ENCODE measurements around the gene S100A11.
A peak's percentile ranks its signal among the peaks of the same experiment; 100 is the strongest.

S100A11 gene

DNA sequence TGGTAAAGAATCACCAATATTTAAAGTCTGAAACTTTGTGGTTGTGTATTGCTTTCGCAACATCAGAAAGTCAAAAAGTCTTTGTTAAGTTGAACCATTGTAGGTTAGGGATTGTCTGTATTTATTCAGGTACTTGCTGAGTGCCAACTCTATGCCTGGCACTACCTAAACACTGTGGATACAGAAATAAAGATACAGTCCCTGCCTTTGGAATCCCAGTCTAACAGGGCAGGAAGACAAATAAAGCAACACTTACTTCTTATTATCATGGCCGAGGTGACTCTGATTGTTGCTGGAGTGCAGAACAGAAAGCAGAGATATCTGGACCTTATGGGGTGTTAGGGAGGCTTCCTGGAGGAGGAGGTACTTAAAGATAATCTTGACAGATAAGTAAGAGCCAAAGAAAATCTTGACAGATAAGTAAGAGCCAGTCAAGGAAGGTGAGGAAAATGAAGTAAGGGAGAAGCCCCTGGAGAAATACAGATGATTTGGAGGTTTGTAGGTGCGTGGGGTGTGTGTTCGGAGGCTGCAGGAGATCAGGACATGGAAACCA is 31.4 kb downstream of the S100A11 start:
- Histone ChIP-seq H3K27ac (ENCODE audit: low read length) (no peak overlapping the region), H3K9ac (ENCODE audit: low read depth, low read length) (no peak overlapping the region), H3K27me3 (ENCODE audit: insufficient read depth, low read length, poor library complexity) (peaks cover 50% of the 10 kb centered on the region), H4K20me1 (ENCODE audit: insufficient read depth, low read length) (no peaks in the 10 kb centered on the region), H3K9me3 (ENCODE audit: insufficient read depth, low read length, severe bottlenecking) (no peaks in the 10 kb centered on the region), H3K36me3 (ENCODE audit: insufficient read depth, low read length) (no peaks in the 10 kb centered on the region), H3K4me2 (ENCODE audit: insufficient read depth, low read length) (no peak overlapping the region), H3K4me1 (ENCODE audit: insufficient read depth, low read length) (no peaks in the 10 kb centered on the region), H3K4me3 (ENCODE audit: low read depth in 1 of 2, low read length in 2 of 2) (no peak overlapping the region), H3K79me2 (ENCODE audit: insufficient read depth, low read length) (no peaks in the 10 kb centered on the region), H2AFZ (ENCODE audit: low read depth, low read length) (no peak overlapping the region)
- ATAC-seq (ENCODE audit: insufficient read depth, low read depth) (no peak), DNase-seq (no peak)
- TF ChIP-seq, protein P1, sequence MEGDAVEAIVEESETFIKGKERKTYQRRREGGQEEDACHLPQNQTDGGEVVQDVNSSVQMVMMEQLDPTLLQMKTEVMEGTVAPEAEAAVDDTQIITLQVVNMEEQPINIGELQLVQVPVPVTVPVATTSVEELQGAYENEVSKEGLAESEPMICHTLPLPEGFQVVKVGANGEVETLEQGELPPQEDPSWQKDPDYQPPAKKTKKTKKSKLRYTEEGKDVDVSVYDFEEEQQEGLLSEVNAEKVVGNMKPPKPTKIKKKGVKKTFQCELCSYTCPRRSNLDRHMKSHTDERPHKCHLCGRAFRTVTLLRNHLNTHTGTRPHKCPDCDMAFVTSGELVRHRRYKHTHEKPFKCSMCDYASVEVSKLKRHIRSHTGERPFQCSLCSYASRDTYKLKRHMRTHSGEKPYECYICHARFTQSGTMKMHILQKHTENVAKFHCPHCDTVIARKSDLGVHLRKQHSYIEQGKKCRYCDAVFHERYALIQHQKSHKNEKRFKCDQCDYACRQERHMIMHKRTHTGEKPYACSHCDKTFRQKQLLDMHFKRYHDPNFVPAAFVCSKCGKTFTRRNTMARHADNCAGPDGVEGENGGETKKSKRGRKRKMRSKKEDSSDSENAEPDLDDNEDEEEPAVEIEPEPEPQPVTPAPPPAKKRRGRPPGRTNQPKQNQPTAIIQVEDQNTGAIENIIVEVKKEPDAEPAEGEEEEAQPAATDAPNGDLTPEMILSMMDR (IDR thresholded peaks at IDR 0.05; ENCODE audit: borderline replicate concordance, extremely low read depth, low read length, poor library complexity, severe bottlenecking) = no peak
- no peak for TF ChIP-seq EZH2 (IDR thresholded peaks at IDR 0.05; ENCODE audit: borderline replicate concordance, low read depth, low read length, severe bottlenecking)

DNA sequence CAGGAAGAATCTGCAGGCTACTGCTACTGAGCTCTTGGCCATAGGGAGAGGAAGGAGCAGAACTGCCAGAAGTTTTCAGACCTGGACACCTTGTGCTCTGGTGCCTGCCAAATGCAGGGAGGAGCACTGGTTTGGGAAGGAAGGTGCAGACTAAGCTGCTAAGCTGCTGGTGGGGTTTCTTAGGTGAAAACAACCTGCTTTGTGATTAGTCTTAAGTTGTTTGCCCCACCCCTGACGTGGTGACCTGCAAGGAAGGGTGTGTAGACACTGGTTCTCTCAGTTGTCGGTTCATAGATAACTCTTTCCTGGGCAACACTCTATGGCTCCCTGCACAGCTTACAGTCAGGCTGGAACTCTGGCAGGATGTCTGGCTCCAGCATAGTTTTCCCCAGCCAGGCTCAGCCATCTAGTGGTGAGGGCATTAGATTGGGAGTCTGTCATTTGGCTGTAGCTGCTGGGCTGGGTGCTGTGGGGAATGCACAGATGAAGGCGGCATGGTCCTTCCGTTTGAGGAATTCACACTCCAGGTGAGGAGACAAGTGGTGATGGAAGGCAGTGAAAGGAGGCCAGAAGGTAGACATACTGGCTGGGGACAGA is 32.9 kb downstream of the S100A11 start:
- Histone ChIP-seq H3K4me3 (ENCODE audit: low read depth in 1 of 2, low read length in 2 of 2) (no peak overlapping the region), H4K20me1 (ENCODE audit: insufficient read depth, low read length) (no peaks in the 10 kb centered on the region), H3K79me2 (ENCODE audit: insufficient read depth, low read length) (no peaks in the 10 kb centered on the region), H3K36me3 (ENCODE audit: insufficient read depth, low read length) (no peaks in the 10 kb centered on the region), H2AFZ (ENCODE audit: low read depth, low read length) (no peak overlapping the region), H3K27ac (ENCODE audit: low read length) (no peak overlapping the region), H3K27me3 (ENCODE audit: insufficient read depth, low read length, poor library complexity) (peaks cover 63% of the 10 kb centered on the region), H3K4me1 (ENCODE audit: insufficient read depth, low read length) (no peaks in the 10 kb centered on the region), H3K9me3 (ENCODE audit: insufficient read depth, low read length, severe bottlenecking) (no peaks in the 10 kb centered on the region), H3K9ac (ENCODE audit: low read depth, low read length) (no peak overlapping the region), H3K4me2 (ENCODE audit: insufficient read depth, low read length) (no peak overlapping the region)
- DNase-seq (no peak), ATAC-seq (ENCODE audit: insufficient read depth, low read depth) (no peak)
- TF ChIP-seq, protein P1 (IDR thresholded peaks at IDR 0.05; ENCODE audit: borderline replicate concordance, extremely low read depth, low read length, poor library complexity, severe bottlenecking) = no peak
- TF ChIP-seq EZH2 (IDR thresholded peaks at IDR 0.05; ENCODE audit: borderline replicate concordance, low read depth, low read length, severe bottlenecking) = no peak

DNA sequence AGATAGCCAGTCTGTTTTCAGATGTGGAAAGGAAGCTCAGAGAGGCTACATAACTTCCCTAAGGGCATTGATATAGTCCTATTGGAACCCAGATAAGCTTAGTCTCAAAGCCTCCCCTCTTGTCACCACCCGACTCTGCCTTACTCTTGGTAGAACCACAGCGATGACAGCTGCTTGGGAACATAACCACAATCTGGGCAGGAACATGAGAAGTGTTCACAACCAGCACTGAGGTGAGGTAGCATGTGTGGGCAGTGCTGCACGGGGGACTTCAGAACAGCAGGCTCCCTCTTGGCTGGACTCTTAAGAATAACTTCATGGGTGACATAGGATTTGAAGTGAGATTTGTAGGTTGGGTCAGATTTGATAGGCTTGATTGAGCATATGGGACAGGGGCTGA is 33.8 kb downstream of the S100A11 start:
- no peak overlapping the region for H3K9ac ChIP-seq (ENCODE audit: low read depth, low read length)
- no peak overlapping the region for H3K4me2 ChIP-seq (ENCODE audit: insufficient read depth, low read length)
- no peak overlapping the region for H2AFZ ChIP-seq (ENCODE audit: low read depth, low read length)
- no peak overlapping the region for H3K27ac ChIP-seq (ENCODE audit: low read length)
- no peak overlapping the region for H3K4me3 ChIP-seq (ENCODE audit: low read depth in 1 of 2, low read length in 2 of 2)
- H3K4me1 ChIP-seq (ENCODE audit: insufficient read depth, low read length) = no peaks in the 10 kb centered on the region
- H3K79me2 ChIP-seq (ENCODE audit: insufficient read depth, low read length) = no peaks in the 10 kb centered on the region
- H3K27me3 ChIP-seq (ENCODE audit: insufficient read depth, low read length, poor library complexity) = peaks cover 69% of the 10 kb centered on the region
- peak; percentile 11 for DNase-seq
- H3K36me3 ChIP-seq (ENCODE audit: insufficient read depth, low read length) = no peaks in the 10 kb centered on the region
- H4K20me1 ChIP-seq (ENCODE audit: insufficient read depth, low read length) = no peaks in the 10 kb centered on the region
- TF ChIP-seq, protein P1 (IDR thresholded peaks at IDR 0.05; ENCODE audit: borderline replicate concordance, extremely low read depth, low read length, poor library complexity, severe bottlenecking) = no peak
- TF ChIP-seq EZH2 (IDR thresholded peaks at IDR 0.05; ENCODE audit: borderline replicate concordance, low read depth, low read length, severe bottlenecking) = no peak
- H3K9me3 ChIP-seq (ENCODE audit: insufficient read depth, low read length, severe bottlenecking) = no peaks in the 10 kb centered on the region
- ATAC-seq (ENCODE audit: insufficient read depth, low read depth) = peak; percentile 49; the same call in 1 of the 3 replicates
